H9 (cell line): ENCODE data around the gene CARMIL3. TPM values are rescaled to one million over a fixed set of nuclear protein-coding genes. Genes with fewer than 3 reads are reported as not detected.
A peak's percentile ranks its signal among the peaks of the same experiment; 100 is the strongest.

ENCODE experiments used
- DNase-seq: peaks from one replicate; pipeline ENCODE4 v3.0.0-alpha.2; 2017
- H2AFZ ChIP-seq: one replicate; pipeline ENCODE4 v1.6.1; 2013; ENCODE audit warnings: mild to moderate bottlenecking, low read length, control low read depth, moderate library complexity
- H2AK5ac ChIP-seq: 2 replicates; pipeline ENCODE4 v1.6.1; 2013; ENCODE audit warnings: low read length, control low read depth, mixed read lengths; ENCODE audit not compliant: insufficient read length
- H2BK120ac ChIP-seq: one replicate; pipeline ENCODE4 v1.6.1; 2013; ENCODE audit warnings: low read depth, mild to moderate bottlenecking, low read length, control low read depth, inconsistent platforms; ENCODE audit not compliant: poor library complexity, severe bottlenecking
- H2BK12ac ChIP-seq: 2 replicates; pipeline ENCODE4 v1.6.1; 2013; ENCODE audit warnings: low read length, control low read depth, mixed read lengths, low read depth; ENCODE audit not compliant: insufficient read length
- H2BK15ac ChIP-seq: 2 replicates; pipeline ENCODE4 v1.6.1; 2013; ENCODE audit warnings: low read depth, low read length, control low read depth
- H2BK20ac ChIP-seq: one replicate; pipeline ENCODE4 v1.6.1; 2013; ENCODE audit warnings: low read depth, mild to moderate bottlenecking, low read length, control low read depth, inconsistent platforms; ENCODE audit not compliant: poor library complexity, severe bottlenecking
- H2BK5ac ChIP-seq: 2 replicates; pipeline ENCODE4 v1.6.1; 2013; ENCODE audit warnings: low read length, control low read depth, mixed read lengths; ENCODE audit not compliant: insufficient read length
- H3K14ac ChIP-seq: 2 replicates; pipeline ENCODE4 v1.6.1; 2013; ENCODE audit warnings: low read length, control low read depth; ENCODE audit not compliant: insufficient read depth
- H3K18ac ChIP-seq: 2 replicates; pipeline ENCODE4 v1.6.1; 2013; ENCODE audit warnings: low read depth, mild to moderate bottlenecking, mixed read lengths, low read length, control low read depth; ENCODE audit not compliant: insufficient read length
- H3K23ac ChIP-seq: 2 replicates; pipeline ENCODE4 v1.6.1; 2013; ENCODE audit warnings: low read length, control low read depth, mixed read lengths, low read depth; ENCODE audit not compliant: insufficient read length
- H3K23me2 ChIP-seq: 2 replicates; pipeline ENCODE4 v1.6.1; 2013; ENCODE audit warnings: low read depth, mild to moderate bottlenecking, mixed read lengths, low read length, control low read depth; ENCODE audit not compliant: insufficient read length, poor library complexity, severe bottlenecking
- H3K27ac ChIP-seq: 2 replicates; pipeline ENCODE4 v1.5.1; 2013; ENCODE audit warnings: low read length, control low read depth, mixed read lengths, low read depth; ENCODE audit not compliant: insufficient read length
- H3K27me3 ChIP-seq: 2 replicates; pipeline ENCODE4 v1.6.1; 2013; ENCODE audit warnings: low read length, control low read depth, inconsistent platforms; ENCODE audit not compliant: insufficient read depth
- H3K4ac ChIP-seq: 2 replicates; pipeline ENCODE4 v1.6.1; 2013; ENCODE audit warnings: low read depth, mild to moderate bottlenecking, control low read depth, inconsistent platforms, low read length, moderate library complexity
- H3K4me1 ChIP-seq: 2 replicates; pipeline ENCODE4 v1.6.1; 2013; ENCODE audit warnings: low read length, control low read depth, inconsistent platforms; ENCODE audit not compliant: insufficient read depth
- H3K4me2 ChIP-seq: 2 replicates; pipeline ENCODE4 v1.6.1; 2013; ENCODE audit warnings: low read length, control low read depth, mixed read lengths; ENCODE audit not compliant: insufficient read length, insufficient read depth
- H3K56ac ChIP-seq: 2 replicates; pipeline ENCODE4 v1.6.1; 2013; ENCODE audit warnings: low read depth, mild to moderate bottlenecking, mixed read lengths, low read length, control low read depth; ENCODE audit not compliant: insufficient read length
- H3K79me1 ChIP-seq: 2 replicates; pipeline ENCODE4 v1.6.1; 2013; ENCODE audit warnings: low read depth, mild to moderate bottlenecking, moderate library complexity, low read length, control low read depth, inconsistent platforms; ENCODE audit not compliant: insufficient read depth, poor library complexity, severe bottlenecking
- H3K79me2 ChIP-seq: 2 replicates; pipeline ENCODE4 v1.6.1; 2013; ENCODE audit warnings: low read length, control low read depth, inconsistent platforms; ENCODE audit not compliant: insufficient read depth
- H3K9ac ChIP-seq: 2 replicates; pipeline ENCODE4 v1.6.1; 2013; ENCODE audit warnings: low read length, control low read depth, mixed read lengths; ENCODE audit not compliant: insufficient read length; ENCODE audit errors: extremely low read depth
- H3K9me3 ChIP-seq: one replicate; pipeline ENCODE4 v1.6.1; 2013; ENCODE audit warnings: low read depth, low read length, inconsistent platforms; ENCODE audit not compliant: control insufficient read depth
- H3T11ph ChIP-seq: one replicate; pipeline ENCODE4 v1.6.1; 2013; ENCODE audit warnings: mild to moderate bottlenecking, low read length, control low read depth, inconsistent platforms
- H4K20me1 ChIP-seq: one replicate; pipeline ENCODE4 v1.6.1; 2013; ENCODE audit not compliant: control insufficient read depth, insufficient read length, insufficient read depth
- H4K5ac ChIP-seq: 2 replicates; pipeline ENCODE4 v1.6.1; 2013; ENCODE audit warnings: low read depth, mild to moderate bottlenecking, mixed read lengths, low read length, control low read depth; ENCODE audit not compliant: insufficient read length
- H4K8ac ChIP-seq: replicated peaks from 2 replicates; pipeline ENCODE4 v1.6.1; 2013; ENCODE audit warnings: low read length, control low read depth, mixed read lengths, low read depth; ENCODE audit not compliant: insufficient read length
- H4K91ac ChIP-seq: 2 replicates; pipeline ENCODE4 v1.6.1; 2013; ENCODE audit warnings: low read depth, mild to moderate bottlenecking, moderate library complexity, mixed read lengths, low read length, control low read depth; ENCODE audit not compliant: insufficient read length
- H3K27ac Mint-ChIP-seq, 3 experiments: 2 replicates in 2 of 3; 3 replicates in 1 of 3; pipeline ENCODE4 v1.8.0; 2020 to 2021; ENCODE audit warnings: mixed read lengths in 3 of 3, mild to moderate bottlenecking in 1 of 3, moderate library complexity in 1 of 3
- H3K27me3 Mint-ChIP-seq: 2 replicates; pipeline ENCODE4 v1.8.0; 2021; ENCODE audit warnings: low read depth, mild to moderate bottlenecking, moderate library complexity, mixed read lengths
- H3K36me3 Mint-ChIP-seq, 3 experiments: 2 replicates in 2 of 3; 3 replicates in 1 of 3; pipeline ENCODE4 v1.8.0; 2020 to 2021; ENCODE audit warnings: low read depth in 3 of 3, mixed read lengths in 3 of 3; ENCODE audit not compliant: insufficient read depth in 1 of 3
- H3K4me1 Mint-ChIP-seq, 2 experiments: 2 replicates each; pipeline ENCODE4 v1.8.0; 2020; ENCODE audit warnings: mixed read lengths in 2 of 2
- H3K4me3 Mint-ChIP-seq, 2 experiments: 2 replicates in 1 of 2; 3 replicates in 1 of 2; pipeline ENCODE4 v1.8.0; 2020 to 2021; ENCODE audit warnings: mild to moderate bottlenecking in 2 of 2, mixed read lengths in 2 of 2, moderate library complexity in 1 of 2
- H3K9me3 Mint-ChIP-seq, 2 experiments: 2 replicates in 1 of 2; 3 replicates in 1 of 2; pipeline ENCODE4 v1.8.0; 2020; ENCODE audit warnings: mild to moderate bottlenecking in 2 of 2, mixed read lengths in 2 of 2, moderate library complexity in 1 of 2
- WGBS: extraction: QIAGEN DNeasy Blood & Tissue Kit; methylation state at CpG from one replicate; pipeline ENCODE4 v1.1.7; 2013; ENCODE audit warnings: missing lambda C conversion rate, low lambda C conversion rate, mixed read lengths; ENCODE audit not compliant: insufficient read length; ENCODE audit errors: extremely low coverage; 5-methylcytosine and 5-hydroxymethylcytosine counted together
- total RNA-seq: library from RNA; stranded (reverse); gene quantifications from 2 replicates; pipeline ENCODE4 v1.2.1, GENCODE V29; 2021
- TF ChIP-seq, protein P1 (sequence below): fragments of 200-600 bp; sonication (generic); conservative IDR thresholded peaks from 3 replicates; pipeline ENCODE4 v1.8.0; 2021; ENCODE audit warnings: antibody characterized with exemption, mild to moderate bottlenecking

CARMIL3 gene
- total RNA-seq, 1 experiment from 2014 or later, result 5.8 TPM

DNA sequence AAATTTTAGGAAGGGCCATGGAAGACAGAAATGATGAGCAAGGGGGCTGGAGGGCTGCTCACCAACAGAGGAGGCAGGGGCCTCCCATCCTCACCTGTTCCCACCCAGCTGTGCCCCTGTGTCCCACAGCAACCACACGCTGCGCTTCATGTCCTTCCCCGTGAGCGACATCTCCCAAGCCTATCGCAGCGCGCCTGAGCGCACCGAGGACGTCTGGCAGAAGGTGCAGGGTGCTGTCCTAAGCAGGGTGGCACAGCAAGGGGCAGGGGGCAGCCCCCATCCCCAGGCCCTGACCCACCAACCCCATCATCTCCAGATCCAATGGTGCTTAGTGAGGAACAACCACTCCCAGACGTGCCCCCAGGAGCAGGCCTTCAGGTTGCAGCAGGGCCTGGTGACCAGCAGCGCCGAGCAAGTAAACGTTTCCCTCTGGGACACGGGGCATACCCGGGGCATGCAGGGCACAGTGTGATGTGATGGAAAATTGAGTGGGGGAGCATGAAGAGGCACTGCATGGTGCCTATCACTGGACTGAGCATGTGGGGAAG lies 8.1 kb downstream of the CARMIL3 start:
- Histone ChIP-seq H3K4me1 (no peaks in the 10 kb centered on the region), H3K79me2 (no peaks in the 10 kb centered on the region), H2BK15ac (no peak overlapping the region), H3K23ac (no peak overlapping the region), H3K79me1 (no peaks in the 10 kb centered on the region), H2BK5ac (no peak overlapping the region), H3K14ac (no peak overlapping the region), H2BK120ac (no peak overlapping the region), H2AFZ (no peak overlapping the region), H4K8ac (no peak overlapping the region), H3K18ac (no peak overlapping the region), H3K56ac (no peak overlapping the region), H4K91ac (no peak overlapping the region), H3K9me3 (no peaks in the 10 kb centered on the region), H3T11ph (no peak overlapping the region), H3K4me2 (no peak overlapping the region), H3K9ac (no peak overlapping the region), H2BK12ac (no peak overlapping the region), H2BK20ac (no peak overlapping the region), H4K5ac (no peak overlapping the region), H2AK5ac (no peak overlapping the region), H3K27me3 (no peaks in the 10 kb centered on the region), H4K20me1 (peaks cover 2% of the 10 kb centered on the region), H3K27ac (no peak overlapping the region), H3K23me2 (no peaks in the 10 kb centered on the region), H3K4ac (no peak overlapping the region)
- peaks cover 2 to 11% of the 10 kb centered on the region in 2 experiments; a peak in 3 of 4 replicates for H3K4me1 Mint-ChIP-seq
- H3K9me3 Mint-ChIP-seq, result no peaks in the 10 kb centered on the region
- H3K36me3 Mint-ChIP-seq, result peaks cover 3 to 7% (median 6%) of the 10 kb centered on the region in 3 experiments; a peak in 6 of 7 replicates
- WGBS, result no CpG with 5 or more reads among the region's 16 CpGs
- H3K27ac Mint-ChIP-seq, result 0 out of 7 replicates have a peak overlapping the region, but pooled peaks of 2 of the 3 experiments have one; percentile 40 to 49
- no peak for DNase-seq
- TF ChIP-seq, protein P1, sequence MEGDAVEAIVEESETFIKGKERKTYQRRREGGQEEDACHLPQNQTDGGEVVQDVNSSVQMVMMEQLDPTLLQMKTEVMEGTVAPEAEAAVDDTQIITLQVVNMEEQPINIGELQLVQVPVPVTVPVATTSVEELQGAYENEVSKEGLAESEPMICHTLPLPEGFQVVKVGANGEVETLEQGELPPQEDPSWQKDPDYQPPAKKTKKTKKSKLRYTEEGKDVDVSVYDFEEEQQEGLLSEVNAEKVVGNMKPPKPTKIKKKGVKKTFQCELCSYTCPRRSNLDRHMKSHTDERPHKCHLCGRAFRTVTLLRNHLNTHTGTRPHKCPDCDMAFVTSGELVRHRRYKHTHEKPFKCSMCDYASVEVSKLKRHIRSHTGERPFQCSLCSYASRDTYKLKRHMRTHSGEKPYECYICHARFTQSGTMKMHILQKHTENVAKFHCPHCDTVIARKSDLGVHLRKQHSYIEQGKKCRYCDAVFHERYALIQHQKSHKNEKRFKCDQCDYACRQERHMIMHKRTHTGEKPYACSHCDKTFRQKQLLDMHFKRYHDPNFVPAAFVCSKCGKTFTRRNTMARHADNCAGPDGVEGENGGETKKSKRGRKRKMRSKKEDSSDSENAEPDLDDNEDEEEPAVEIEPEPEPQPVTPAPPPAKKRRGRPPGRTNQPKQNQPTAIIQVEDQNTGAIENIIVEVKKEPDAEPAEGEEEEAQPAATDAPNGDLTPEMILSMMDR, result no peak
- peak overlapping the region in 1 of 2 experiments; percentile 10; a peak in 1 of 5 replicates for H3K4me3 Mint-ChIP-seq
- H3K27me3 Mint-ChIP-seq, result no peaks in the 10 kb centered on the region; the same call in 1 of the 2 replicates
